Thyroid gland (tissue), 4 donors: ENCODE results near the gene SLC25A15.

Experiments used
- CTCF ChIP-seq, 6 experiments: fragments of 200-600 bp in 3 of 6; fragments of 450-650 bp in 3 of 6; sonication (generic) in 3 of 6; IDR thresholded peaks; one replicate each; pipeline ENCODE4 v1.5.1; 2016 to 2019; ENCODE audit warnings: antibody characterized with exemption in 6 of 6, mild to moderate bottlenecking in 2 of 6, inconsistent platforms in 1 of 6, moderate library complexity in 1 of 6
- POLR2A ChIP-seq, 2 donors: fragments of 450-650 bp; IDR thresholded peaks; one replicate each; pipeline ENCODE4 v1.6.1; 2017; ENCODE audit warnings: antibody characterized with exemption in 2 of 2, mild to moderate bottlenecking in 2 of 2, moderate library complexity in 1 of 2

- TF ChIP-seq CTCF (IDR thresholded peaks at IDR 0.05), result no peak
- no peak for TF ChIP-seq POLR2A (IDR thresholded peaks at IDR 0.05)
Measured at GRCh38 chr13:40780822-40781401, 8.5 kb upstream of the SLC25A15 start.
